NK-92 (cell line): Measurements from ENCODE around the gene MC3R.
"Not testable (repeated sequence)": the region's sequence is repeated elsewhere in the genome, so short reads cannot be mapped to it uniquely, and the experiment has no call there.

ENCODE experiments used
- DNase-seq: peaks from one replicate; lab custom pipeline; 2025; ENCODE audit not compliant: unreplicated experiment; lab: John Stamatoyannopoulos, UW

The MC3R gene

GRCh38 chr20:56247954-56248782, at the start of gene MC3R:
MC3R (plus strand) TSS chr20:56248732; CDS start chr20:56248844, 112 bp downstream.
- DNase-seq: no peak

DNA sequence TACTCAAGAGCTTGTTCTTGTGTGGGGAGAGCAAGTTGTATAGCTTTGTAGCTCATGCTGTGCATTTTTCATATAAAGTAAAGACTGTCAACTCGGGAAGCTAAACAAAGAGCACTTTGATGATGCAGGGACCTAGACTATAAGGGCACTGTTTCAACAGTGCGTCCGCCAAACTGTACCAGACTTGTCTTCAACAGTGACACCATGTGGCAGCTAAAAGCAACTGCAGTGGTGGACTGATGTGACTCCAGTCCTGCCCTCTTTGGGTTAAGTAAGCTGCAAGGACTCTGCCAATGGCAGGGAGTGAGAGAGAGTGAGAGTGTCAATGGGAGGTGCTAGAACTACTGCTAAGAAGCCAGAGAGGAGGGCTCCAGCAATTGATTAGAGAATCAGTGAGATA, 48.1 kb upstream of the MC3R start:
- DNase-seq: no peak

GRCh38 chr20:56202493-56203077, 45.9 kb upstream of the MC3R start:
- no peak for DNase-seq

DNA sequence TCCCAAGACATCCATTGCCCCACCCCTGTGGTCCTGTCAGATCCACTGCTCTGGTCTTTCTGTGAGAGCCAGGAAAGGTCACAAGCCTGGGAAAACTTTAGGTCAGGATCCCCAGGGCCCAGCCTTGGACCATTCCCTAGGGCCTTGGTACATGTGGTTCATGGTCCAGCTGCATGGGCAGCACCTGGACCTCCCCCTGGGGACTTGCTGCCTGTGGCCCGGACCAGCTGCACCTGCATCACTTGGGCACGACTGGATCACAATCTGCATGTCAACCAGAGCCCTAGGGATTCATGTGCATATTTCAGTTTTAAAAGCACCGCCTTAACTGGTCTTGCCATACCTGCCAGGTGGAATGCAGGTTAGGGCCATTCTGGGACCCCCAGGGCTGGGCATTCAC, 44.3 kb upstream of the MC3R start:
- DNase-seq: no peak

DNA sequence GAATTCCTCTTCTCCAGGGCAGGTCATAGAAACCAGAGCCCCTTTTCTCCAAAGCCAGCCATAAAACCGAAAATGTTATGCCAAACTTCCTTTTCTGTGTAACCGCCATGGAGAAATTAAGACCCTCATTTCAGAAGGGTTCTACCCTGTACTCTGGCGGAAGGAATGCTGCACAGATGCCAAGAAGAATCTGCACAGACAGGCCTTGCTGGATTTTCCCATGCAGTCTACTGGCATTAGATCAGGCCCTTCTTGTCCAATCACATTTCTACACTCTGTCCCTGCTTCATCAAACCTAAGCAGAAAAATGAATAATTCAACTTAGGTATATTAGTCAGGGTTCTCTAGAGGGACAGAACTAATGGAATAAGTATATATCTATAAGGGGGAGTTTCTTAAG, 43.2 kb upstream of the MC3R start:
- no peak for DNase-seq

- DNase-seq: no peak
Measured at GRCh38 chr20:56207656-56208055, 40.9 kb upstream of the MC3R start.

DNA sequence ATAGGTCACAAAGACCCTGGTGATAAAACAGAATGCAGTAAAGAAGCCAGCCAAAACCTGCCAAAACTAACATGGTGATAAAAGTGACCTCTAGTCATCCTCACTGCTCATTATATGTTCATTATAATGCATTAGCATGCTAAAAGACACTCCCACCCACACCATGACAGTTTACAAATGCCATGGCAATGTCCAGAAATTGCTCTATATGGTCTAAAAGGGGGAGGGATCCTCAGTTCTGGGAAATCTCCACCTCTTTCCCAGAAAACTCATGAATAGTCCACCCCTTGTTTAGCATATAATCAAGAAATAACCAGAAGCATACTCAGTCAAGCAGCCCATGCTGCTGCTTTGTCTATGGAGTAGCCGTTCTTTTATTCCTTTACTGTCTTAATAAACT, 40.4 kb upstream of the MC3R start:
- DNase-seq: no peak

DNA sequence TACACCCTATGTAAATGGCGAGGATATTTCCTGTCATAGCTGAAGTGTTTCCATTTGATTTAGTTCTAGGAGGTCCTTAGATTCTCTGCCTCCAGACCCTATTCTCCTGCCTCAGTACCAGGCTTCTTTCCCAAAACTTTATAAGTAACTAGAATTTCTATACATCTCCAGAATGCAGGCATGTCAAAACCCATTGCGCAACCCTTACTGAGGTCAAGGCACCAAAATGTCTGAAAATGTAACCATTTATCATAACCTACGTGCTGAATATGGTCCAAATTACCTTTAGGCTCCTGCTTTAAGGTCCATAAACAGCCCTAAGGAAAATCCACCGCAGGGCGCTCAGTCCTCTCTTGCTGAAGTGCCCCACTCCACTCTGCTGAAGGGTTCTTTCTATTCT, 37.5 kb upstream of the MC3R start:
- no peak for DNase-seq

DNA sequence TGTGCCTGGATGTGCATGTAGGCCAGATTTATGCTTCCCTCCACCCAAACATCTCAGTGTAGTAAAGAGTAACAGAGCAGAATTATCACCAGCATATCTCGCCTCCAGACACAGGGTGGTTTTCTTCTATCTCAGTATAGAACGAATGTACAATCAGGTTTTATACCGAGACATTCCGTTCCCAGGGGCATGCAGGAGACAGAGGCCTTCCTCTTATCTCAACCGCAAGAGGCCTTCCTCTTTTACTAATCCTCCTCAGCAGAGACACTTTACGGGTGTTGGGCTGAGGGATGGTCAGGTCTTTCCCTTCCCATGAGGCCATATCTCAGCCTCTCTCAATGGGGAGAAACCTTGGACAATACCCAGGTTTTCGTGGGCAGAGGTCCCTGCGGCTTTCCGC, 36.4 kb upstream of the MC3R start:
- DNase-seq: no peak

DNA sequence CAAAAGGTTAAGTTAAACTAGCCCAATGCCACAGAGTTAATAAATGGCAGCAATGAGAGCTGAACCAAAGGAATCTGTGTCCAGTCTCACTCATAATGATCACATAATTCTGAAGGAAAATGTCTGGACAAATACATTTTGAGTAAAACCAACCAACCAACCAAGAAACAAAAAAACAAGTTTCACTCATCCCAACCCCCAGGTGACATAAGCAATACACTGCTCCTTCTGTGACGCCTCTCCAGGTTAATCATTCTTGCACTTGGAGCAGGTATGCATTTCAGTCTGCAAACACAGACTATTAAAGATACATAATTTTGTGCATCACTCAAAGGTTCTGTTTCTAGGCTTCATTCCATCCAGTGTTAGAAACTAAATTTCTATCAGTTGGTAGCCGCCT, 35.2 kb upstream of the MC3R start:
- no peak for DNase-seq

- DNase-seq: no peak
Measured at GRCh38 chr20:56215115-56215514, 33.4 kb upstream of the MC3R start.

DNA sequence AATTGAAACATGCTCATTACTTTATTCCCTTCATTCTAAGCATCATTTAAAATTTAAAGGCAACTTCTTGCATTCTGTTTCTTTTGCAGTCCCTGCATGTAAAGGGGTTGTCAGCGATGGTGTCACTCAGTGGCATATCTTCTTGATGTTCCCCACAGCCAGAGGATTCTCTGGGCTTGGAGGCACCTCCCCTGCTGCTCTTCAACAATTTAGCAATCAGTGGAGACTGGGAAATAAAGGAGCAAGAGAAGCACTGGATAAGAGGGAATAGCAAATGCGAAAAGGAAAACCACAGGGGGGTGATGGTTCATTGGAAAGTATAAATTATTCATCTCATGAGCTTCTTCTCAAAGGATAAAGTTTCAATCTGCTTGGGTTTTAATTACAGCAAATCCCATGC, 30.7 kb upstream of the MC3R start:
- no peak for DNase-seq

- not testable (repeated sequence) for DNase-seq
Measured at GRCh38 chr20:56221186-56221585, 27.3 kb upstream of the MC3R start.

- no peak for DNase-seq
Measured at GRCh38 chr20:56222201-56222600, 26.3 kb upstream of the MC3R start.

GRCh38 chr20:56222945-56223344, 25.6 kb upstream of the MC3R start:
- no peak for DNase-seq

- no peak for DNase-seq
Measured at GRCh38 chr20:56223352-56223751, 25.2 kb upstream of the MC3R start.

- no peak for DNase-seq
Measured at GRCh38 chr20:56228021-56228420, 20.5 kb upstream of the MC3R start.

- DNase-seq: no peak
Measured at GRCh38 chr20:56229812-56230211, 18.7 kb upstream of the MC3R start.

- no peak for DNase-seq
Measured at GRCh38 chr20:56234110-56234509, 14.4 kb upstream of the MC3R start.

DNA sequence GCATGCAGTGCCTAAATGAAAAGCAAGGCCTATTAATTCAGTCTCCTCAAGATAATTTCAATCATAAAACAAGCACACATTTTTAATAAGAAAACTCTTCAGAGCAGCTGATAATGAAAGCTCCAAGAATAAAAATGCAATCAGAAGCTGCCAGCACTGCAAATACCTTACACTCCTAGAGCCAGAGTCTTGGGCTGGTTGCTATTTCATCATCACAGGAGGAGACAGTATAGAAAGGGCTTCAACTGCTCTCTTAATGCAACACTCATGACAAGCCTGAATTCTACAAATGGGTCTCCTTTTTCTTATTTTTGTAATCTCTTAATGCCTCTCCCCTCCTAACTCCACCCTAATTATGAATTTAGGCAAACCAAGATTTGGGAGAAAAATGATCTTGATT, 11.2 kb upstream of the MC3R start:
- no peak for DNase-seq

DNA sequence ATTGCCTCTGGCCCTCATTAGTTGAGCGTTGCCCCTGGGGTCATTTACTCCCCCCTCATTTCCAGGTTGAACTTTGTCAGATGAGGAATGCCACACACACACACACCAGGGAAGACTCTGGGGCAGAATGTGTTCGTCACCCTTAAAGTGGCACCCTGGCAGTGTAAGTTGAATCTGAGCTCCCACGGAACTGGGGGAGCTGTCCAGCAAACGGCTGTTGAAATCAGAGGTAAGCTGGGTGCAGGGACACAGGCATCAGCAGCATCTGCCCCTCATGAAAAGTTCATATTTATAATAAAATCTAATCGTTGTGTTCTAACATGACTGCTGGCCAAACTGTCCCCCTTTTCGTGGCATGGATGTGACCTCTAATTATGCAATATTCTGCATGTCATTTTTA, 4.3 kb upstream of the MC3R start:
- DNase-seq: no peak

DNA sequence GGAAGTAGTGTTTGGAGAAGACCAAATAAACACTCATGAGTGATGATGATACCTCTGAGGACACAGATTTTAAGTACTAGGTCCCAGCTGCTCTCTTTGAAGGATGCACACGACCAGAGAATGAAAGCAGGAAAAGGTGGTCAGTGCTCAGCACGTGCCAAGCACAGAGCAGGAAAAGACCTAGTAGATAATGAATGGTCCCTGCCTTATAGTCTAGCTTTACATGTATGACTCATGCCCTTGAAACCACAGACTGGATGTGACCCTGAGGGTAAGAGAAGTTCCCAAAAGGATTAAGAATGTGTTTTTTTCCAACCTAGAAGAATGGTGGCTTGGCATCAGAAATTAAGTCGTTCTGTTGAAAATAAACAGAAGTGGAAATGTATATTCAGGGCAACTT, 2.8 kb upstream of the MC3R start:
- no peak for DNase-seq
